CD4-positive, alpha-beta T cell treated with Interleukin-4 for 1 hour (primary cell): ENCODE data around the gene SALL3.
"Not testable (repeated sequence)": the region's sequence is repeated elsewhere in the genome, so short reads cannot be mapped to it uniquely, and the experiment has no call there.

Experiments used
- DNase-seq, 2 donors: peaks; one replicate each; pipeline ENCODE4 v3.0.0-alpha.2; 2020 to 2022

Gene SALL3

DNA sequence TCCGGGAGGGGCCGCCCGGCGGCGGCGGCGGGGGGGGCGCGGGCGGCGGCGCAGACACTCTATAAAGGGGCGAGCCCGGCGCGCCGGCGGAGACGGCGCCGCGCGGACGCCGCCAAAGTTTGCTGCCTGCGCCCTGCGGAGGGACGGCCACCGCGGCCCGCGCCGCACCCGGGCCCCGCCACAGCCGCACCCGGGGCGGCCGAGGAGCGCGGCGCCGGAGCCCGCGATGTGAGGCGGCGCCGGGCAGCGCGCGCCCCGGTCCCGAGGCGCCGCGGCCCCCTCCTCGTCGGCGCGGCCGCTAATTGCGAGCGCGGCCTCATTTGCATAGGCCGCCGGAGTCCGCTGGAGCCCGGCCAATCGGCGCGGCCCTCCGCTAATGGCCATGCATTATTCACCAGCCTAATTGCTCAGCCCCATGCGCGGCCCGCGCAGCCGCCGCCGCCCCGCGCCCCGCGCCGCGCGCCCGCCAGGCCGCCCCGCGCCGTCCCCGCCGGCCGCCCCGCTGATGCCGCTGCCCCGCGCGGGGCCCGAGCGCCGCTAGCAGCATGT is at the start of gene SALL3:
Gene SALL3, plus strand, starts transcription at position 89 of the 549 bp plus-strand sequence. Its CDS starts 457 bp downstream, at position 546.
- DNase-seq: no peak

DNA sequence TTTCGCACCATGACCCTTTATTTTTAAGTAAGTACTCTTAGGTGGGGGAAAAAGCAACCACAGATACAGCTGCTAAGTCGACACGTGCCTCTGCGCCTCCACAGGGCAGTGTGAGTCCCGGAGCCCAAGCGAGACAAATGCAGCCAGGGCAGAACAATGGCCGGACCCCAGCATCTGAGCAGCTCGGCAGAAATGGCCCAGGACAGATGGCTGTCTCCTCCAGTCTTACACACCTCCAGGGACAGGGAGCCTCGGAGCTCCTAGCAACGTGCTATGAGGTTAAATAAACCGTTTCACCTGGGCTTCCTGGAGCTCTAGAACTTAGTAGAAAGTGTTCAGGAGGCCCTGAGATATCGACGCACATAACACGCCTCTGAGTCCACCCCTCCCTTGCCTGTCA is 47.3 kb upstream of the SALL3 start:
- DNase-seq: no peak

DNA sequence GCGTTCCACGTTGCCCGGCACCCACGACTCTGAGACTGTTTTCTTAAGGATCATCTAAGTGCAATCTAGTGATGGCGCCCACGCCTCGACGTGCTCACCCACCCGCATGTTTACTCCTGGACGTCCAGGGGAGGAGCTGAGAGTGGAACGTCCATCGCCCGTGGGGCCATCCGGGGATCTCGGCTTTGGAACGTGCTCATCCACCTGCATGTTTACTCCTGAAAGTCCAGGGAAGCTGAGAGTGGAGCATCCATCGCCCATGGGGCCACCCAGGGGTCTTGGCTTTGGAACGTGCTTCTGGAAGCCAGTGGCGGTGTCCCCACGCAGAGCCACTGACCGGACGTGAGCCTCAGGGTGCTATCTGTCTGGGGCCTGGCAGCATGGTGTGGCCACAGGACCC is 45.6 kb upstream of the SALL3 start:
- DNase-seq: no peak

DNA sequence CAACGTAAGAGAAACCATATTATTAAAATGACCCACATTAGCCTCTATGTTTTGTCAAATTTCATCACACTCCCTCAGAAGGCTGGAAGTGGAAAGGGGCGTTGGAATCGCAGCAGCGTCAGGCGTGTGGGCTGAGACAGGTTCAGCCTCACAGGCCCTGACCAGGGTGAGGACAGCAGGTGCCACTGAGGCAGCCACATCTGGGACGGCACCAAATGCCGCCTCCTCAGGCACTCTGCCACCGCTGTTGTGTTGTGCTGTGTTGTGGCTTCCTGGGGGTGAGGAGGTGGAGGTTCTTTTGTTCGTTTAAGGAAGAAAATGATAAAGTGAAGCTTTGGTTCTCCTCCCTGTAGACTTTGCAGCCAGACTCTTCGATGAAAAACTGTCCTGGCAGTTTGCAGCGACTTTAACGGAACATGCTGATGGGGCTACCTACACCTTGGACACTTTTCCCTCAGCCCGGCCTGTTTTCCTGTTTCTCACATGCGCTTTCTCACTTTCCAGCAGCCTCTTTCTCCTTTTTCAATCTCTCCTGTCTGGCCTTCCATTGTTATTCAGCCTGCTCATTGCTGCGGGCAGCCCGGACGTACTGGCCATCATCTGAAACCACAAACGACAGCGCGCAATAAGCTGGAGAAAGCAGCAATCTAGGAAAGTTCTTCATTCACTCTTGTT is 44.9 kb upstream of the SALL3 start:
- DNase-seq: no peak

DNA sequence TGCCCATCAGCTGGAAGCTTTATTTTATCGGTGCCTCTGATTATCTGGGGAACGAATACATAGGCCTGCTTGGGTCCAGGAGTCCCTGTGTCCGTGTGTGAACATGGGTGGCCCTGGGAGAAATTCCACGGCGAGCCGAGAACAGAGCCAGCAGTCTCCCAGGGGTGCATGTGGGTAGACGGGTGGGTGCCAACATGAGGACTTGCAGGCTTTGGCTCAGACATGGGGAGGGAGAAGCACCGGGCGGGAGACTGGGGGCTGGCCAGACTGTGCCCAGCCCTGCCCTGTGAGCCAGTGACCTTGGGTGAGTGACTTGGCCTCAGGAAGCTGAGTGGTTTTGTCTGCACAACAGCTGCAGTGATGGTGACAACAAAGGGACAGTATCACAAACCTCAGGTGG is 44.2 kb upstream of the SALL3 start:
- DNase-seq: no peak

DNA sequence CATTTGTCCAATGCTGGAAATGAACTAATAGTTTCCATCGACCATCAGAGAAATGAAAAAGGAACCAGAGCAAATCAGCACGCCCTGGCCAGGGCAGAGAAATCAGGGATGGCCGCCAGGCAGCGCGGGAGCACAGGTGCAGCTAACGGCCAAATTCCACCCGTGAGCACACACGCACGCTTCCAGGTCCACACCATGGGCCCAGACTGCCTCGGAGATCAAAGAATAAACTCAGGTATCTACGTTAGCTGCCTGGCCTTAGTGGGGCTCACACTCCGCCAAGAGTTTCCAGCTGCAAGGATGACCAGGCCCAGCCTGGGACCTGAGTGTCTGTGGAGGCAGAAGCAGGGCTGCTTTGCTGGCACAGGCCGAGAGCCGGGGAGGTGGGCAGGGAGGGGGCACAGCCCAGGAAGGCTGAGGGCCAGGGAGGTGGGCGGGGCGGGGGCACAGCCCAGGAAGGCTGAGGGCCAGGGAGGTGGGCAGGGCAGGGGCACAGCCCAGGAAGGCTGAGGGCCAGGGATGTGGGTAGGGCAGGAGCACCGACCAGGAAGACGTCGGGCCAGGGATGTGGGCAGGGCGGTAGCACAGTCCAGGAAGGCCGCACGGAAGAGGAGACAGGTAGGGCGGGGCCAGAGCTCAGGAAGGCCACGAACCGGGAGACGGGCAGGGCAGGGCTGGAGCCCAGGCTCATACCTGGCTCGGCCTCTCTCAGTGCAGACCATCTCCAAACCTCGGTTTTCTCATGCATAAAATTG is 43.2 kb upstream of the SALL3 start:
- no peak for DNase-seq

DNA sequence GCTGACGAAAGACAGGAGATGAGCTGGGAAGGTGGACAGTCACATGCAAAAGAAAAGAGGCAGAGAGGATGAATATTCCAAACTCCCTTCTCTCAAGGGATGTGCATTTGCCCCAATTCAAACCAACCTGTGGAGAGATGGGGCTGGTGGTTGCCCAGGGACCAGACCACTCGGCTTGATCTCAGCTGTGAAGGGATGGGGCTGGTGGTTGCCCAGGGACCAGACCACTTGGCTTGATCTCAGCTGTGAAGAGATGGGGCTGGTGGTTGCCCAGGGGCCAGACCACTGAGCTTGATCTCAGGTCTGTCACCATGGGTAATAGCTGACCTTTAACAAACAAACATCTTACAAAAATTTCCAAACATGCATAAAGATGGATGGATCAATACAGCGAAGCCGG is 42.5 kb upstream of the SALL3 start:
- DNase-seq: no peak

DNA sequence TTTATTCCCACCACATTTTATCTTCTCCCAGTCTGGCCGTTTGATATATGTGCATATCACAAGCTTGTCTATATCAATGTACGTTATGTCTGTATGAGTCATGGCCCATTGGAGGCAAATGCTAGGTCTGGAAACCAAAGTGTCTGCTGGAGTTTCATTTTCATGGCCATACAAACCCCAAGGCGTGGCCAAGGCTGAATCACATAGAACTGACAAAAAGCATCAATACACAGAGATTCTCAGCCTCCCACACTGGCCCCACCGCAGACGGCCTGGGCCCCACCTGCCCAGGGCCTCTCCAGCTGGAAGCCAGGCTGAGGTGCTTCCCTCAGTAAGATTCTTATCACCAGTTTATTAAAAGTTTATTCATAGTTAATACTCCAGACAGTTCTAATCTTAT is 40.5 kb upstream of the SALL3 start:
- no peak for DNase-seq

DNA sequence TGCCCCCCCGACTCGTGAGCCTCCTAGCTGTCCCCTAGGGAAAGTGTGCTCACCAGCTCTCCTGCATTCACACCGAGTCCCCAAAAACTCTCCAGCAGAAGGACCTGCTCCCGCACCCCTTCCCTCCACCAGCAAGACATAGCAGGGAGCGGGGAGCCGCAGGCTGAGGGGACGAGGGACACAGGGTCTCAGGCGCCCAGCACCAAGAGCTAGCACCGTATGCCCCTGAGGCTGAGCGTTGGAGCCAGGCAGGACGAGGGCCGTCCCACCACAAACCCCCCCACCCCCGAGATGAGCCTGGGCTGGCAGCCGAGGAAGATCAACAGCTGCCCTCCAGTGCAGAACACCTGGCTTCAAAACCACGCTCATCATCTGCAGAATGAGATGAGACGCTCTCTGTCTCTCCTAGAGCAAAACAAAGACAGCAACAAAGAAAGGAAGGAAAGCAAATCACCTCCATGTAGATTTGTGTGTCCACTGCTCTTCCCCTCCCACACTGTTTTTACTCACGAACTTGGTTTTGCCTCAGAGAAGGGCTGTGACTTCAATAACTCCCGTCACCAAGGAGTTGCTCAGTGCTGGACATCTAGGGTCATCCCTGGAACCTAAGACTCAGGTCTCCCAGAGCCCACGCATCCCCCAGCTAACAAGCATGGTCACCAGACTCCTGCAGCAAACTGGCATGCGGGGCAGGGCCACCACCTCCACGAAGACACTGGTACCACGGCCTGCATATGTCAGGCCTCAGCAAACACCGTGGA is 39.7 kb upstream of the SALL3 start:
- DNase-seq: no peak

DNA sequence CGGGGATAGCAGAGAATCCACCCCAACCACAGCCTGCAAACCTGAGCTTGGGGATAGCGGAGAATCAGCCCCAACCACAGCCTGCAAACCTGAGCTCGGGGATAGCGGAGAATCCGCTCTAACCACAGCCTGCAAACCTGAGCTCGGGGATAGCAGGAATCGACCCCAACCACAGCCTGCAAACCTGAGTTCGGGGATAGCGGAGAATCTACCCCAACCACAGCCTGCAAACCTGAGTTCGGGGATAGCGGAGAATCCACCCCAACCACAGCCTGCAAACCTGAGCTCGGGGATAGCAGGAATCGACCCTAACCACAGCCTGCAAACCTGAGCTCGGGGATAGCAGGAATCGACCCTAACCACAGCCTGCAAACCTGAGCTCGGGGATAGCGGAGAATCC is 37.4 kb upstream of the SALL3 start:
- not testable (repeated sequence) for DNase-seq

DNA sequence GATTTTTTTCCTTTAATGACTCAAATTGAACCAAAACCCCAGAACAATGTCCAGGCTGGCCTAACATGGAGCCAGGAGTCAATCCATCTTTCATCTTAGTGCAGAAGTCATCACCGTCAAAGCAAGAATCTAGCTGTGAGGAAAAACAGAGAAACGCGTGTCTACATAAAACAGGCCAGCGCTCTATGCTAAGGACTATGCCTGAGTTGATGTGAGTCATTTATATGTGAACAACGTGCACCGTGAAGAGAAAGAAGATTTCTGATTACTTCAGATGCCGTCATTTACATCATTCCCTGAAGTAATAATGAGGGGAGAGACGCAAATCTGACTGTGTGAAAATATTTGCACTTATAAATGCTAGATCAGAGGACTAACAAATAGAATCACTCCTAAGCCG is 34.0 kb upstream of the SALL3 start:
- no peak for DNase-seq

DNA sequence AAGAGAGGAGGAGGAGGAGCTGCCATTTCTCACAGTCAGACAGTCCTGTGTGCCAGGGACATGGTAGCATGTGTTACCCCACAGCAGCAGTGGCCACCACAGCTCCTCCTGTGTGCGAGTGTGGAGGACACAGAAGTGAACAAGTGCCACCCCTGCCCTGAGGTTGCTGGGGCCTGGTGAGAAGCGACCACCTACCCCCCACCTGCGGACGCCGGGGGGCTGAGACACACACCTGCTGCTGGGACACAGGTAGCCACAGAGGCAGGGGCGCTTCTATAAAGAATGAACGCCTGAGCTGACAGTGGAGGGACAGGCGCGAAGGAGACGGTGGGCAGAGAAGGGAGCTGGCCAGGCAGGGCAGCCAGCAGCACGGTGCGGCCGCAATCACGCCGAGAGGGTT is 32.3 kb upstream of the SALL3 start:
- no peak for DNase-seq

DNA sequence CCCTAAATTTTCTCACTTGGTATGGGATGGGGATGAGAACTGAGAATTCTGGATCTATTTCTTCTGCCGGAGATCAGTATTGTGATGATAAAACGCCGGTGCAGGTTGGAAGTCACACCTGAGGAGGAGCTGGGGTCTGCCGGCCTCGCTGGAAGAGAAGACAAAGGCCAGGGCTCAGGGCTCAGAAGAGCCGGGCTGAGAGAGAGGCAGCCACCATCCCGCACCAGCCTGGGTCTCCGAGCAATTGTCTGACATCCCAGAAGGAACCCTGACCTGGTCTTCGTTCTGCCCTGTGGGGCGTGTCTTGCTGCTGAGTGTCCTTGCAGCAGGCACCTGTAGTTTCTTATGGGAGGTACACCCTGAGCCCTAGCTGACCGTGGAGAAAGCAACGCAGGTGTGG is 31.4 kb upstream of the SALL3 start:
- no peak for DNase-seq

DNA sequence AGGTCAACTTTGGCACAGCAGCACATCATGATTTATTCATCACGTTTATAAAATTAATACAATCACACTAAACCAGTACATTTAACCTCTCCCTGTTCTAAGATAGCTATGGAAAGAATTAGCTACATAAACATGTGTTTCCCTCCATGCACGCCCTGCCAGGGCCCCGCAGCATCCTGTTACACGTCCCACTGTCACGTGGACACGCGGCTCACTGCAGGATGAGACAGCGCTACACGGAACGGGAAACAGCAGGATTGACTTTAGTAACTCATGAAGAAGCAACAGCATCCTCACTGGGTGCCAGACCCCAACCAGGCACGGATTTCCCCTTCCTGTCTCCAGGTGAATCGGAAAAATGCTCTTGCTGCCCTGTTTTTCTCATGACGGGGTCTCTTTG is 30.9 kb upstream of the SALL3 start:
- no peak for DNase-seq

DNA sequence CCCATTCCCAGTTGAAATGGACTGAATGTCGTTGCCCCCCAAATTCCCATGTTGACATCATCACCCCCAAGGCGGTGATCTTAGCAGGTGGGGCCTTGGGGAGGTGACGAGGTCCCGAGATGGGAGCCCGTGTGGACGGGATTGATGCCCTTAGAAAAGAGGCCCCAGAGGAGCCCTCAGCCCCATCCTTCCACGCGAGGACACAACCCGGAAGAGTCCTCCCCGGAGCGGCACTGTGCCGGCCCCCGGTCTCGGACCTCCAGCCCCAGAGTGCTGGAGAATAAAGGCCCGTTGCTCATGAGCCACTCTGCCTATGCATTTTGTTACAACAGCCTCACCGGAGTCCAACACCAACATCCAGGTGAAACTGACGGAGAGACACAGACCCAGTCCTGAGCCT is 30.4 kb upstream of the SALL3 start:
- DNase-seq: no peak

DNA sequence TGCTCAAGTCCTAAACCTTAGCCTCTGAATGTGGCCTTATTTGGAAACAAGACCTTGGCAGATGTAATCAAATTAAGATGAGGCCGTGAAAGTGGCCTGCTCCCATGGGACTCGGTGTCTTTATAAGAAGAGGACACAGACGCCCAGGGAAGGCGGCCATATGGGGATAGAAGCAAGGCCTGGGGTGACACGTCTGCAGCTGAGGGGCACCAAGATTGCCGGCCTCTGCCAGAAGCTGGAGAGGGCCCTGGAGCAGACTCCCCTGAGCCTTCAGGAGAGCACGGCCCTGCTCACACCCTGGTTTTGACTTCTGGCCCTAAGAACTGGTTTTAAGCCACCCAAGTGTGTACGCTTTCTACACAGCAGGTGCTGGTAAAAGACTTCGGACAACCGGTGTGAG is 29.2 kb upstream of the SALL3 start:
- no peak for DNase-seq

DNA sequence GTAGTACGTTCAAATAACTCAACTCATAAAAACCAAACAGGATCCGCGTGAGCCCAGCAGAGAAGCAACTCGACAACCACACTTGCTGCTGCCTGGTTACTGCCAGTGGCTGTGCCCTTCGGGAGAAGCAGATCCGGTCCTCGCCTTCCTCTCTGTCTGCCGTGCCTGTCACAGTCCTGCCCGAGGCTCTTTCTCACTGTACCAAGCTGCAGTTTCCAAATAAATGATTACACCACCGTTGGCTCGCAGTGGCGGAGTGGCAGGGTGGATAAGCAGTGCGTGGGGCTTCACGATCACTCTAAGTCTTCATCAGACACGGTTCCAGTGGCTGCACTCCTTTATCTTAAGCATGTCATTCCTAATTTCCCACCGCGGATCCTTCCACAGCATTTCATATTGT is 26.1 kb upstream of the SALL3 start:
- DNase-seq: no peak

DNA sequence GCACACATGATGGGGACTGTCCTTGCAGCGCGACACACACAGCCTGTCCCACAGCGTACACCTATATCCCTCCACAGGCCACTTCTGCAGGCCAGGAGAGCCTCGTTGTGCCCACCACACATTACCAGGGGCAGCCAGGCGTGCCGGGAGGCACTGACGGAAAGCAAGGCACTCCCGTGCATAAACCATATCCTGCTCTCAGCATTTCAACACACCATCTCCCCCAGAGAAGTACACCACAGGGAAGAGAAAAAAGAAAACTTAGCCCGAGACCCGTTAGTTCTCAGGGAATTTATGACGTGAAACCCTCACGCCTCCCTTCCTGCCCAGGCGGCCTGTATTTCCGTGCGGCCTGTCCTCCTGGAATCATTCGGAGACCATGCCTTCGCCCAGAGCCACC is 24.6 kb upstream of the SALL3 start:
- DNase-seq: no peak

DNA sequence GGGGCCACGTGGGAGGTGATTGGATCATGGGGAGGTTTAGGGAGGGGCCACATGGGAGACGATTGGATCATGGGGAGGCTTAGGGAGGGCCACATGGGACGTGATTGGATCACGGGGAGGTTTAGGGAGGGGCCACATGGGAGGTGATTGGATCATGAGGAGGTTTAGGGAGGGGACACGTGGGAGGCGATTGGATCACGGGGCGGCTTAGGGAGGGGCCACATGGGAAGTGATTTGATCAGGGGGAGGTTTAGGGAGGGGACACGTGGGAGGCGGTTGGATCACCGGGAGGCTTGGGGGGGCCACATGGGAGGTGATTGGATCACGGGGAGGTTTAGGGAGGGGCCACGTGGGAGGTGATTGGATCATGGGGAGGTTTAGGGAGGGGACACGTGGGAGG is 22.5 kb upstream of the SALL3 start:
- DNase-seq: no peak

DNA sequence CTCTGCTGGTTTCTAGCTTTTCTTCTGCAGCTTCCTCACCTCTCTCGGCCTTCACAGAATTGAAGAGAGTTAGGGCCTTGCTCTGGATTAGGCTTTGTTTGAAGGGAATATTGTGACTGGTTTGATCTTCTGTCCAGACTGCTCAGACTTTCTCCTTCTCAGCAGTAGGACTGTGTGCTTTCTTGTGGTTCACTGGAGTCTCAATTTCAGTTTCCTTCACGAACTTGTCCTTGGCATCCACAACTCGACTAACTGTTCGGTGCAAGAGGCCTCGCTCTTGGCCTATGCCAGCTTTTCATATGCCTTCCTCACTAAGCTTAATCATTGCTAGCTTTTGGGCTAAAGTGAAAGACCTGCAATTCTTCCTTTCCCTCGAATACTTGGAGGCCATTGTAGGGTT is 18.9 kb upstream of the SALL3 start:
- no peak for DNase-seq

DNA sequence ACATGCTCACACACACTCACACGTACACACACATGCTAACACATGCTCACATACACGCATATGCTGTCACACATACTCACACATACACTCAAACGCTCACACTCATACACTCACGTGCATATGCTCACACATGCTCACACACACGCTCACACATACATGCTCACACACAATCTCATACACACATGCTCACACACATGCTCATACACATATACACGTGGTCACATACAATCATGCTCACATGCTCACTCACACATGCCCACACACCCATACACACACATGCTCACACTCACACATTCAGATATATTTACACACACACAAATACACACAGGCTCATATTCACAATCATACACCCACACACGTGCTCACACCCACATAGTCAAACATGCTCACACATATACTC is 17.5 kb upstream of the SALL3 start:
- DNase-seq: no peak

DNA sequence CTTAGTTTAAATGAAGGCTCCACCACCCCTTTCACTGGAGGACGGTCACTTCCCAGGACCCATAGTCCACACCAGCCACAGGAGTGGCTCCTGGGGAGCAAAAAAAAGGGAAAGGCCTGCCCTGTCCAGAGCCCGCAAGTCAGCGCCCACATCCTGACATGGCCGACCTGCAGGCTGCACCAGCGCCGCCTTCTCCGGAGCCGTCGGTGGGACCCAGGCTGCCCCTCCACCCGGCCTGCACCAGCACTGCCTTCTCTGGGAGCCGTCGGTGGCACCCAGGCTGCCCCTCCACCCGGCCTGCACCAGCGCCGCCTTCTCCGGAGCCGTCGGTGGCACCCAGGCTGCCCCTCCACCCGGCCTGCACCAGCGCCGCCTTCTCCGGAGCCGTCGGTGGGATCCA is 14.9 kb upstream of the SALL3 start:
- DNase-seq: not testable (repeated sequence)

DNA sequence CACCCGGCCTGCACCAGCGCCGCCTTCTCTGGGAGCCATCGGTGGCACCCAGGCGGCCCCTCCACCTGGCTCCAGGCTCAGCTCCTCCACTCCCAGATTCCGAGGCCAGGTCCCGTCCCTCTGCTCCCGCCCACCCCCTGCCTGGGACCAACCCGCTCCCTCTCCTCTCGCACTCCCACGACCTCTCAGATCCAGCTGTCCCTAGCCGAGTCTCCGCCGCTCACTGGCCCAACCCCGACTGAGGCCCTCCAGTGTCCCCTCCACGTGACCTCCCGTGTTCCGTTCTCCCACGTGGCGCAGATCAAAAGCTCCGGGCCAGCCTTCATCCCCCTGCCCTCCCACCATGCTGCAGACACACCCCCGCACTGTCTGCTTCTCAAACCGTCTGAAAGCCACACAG is 14.4 kb upstream of the SALL3 start:
- no peak for DNase-seq
